ENCODE measurements around the gene F9.
"Not testable (repeated sequence)": the region's sequence is repeated elsewhere in the genome, so short reads cannot be mapped to it uniquely, and the experiment has no call there.

The F9 gene

DNA sequence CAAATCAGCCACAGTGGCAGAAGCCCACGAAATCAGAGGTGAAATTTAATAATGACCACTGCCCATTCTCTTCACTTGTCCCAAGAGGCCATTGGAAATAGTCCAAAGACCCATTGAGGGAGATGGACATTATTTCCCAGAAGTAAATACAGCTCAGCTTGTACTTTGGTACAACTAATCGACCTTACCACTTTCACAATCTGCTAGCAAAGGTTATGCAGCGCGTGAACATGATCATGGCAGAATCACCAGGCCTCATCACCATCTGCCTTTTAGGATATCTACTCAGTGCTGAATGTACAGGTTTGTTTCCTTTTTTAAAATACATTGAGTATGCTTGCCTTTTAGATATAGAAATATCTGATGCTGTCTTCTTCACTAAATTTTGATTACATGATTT is at the start of gene F9:
TSS of gene F9 (plus strand) at position 190 of the 400 bp plus-strand sequence. CDS start at position 216, 26 bp downstream.
- DNase-seq: no peak

- DNase-seq: no peak
Observed at GRCh38 chrX:139483699-139484098, 46.8 kb upstream of the F9 start.

GRCh38 chrX:139484591-139484990 is 45.9 kb upstream of the F9 start:
- DNase-seq: no peak

GRCh38 chrX:139495324-139495723 is 35.2 kb upstream of the F9 start:
- DNase-seq: no peak

GRCh38 chrX:139506333-139506732 is 24.2 kb upstream of the F9 start:
- no peak for DNase-seq

DNA sequence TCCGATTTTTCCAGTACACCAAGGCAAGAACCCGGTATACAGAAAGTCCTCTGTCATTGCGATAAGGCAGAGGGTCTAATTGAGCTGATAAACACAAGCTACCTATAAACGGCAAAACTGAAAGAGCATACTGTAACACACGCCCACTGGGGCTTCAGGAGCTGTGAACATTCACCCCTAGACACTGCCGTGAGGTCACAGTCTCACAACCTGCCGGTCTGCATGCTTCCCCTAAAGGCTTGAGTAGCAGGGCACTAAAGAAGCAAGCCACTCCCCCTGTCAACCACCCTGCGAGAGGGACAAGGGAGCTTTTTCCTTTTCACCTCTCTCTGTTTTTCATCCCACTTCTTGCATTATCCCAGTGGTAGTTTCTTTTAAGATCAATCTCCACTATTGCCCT is 22.4 kb upstream of the F9 start:
- DNase-seq: no peak

GRCh38 chrX:139518475-139518874 is 12.1 kb upstream of the F9 start:
- no peak for DNase-seq

- DNase-seq: not testable (repeated sequence)
Observed at GRCh38 chrX:139528829-139529228, 1.7 kb upstream of the F9 start.

- no peak for DNase-seq
Observed at GRCh38 chrX:139532834-139533233, 2.3 kb downstream of the F9 start.

DNA sequence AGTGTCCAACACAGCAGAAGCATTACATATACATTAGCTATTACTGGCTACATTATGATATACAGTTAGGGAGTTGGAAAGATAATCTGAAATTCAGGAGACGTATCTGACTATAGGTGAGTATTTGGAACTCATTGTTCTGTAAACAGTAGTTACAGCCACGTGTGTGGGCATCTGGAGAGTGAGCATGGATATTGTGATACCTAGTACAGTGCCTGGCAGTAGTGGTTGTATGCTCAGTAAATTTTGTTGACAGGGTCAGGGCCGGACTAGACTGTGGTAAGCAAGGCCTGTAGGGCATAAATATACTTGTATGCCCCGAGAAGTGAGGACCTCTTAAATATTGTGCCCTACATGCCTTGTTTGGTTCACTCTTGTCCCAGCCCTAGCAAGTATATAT is 2.9 kb downstream of the F9 start:
- DNase-seq: no peak

GRCh38 chrX:139538907-139539790 is 8.6 kb downstream of the F9 start:
- no peak for DNase-seq

DNA sequence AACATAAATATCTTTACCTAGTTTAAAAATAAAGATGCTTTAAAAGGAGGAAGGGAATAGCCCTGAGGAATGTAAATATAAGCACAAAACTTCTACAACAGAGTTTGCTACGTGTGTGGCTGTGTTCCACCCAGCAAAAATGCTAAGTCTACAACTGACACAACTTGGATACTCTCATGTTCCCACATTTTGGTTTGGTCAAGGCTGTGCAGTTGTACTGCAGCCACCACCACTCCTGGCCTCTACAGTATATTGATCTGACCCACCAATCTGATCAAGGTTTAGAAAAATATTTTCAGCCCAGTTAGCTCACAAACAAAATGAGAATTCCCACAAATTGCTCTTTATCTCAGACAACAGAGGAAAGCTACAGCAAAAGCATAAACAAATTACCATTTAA is 12.1 kb downstream of the F9 start:
- no peak for DNase-seq

DNA sequence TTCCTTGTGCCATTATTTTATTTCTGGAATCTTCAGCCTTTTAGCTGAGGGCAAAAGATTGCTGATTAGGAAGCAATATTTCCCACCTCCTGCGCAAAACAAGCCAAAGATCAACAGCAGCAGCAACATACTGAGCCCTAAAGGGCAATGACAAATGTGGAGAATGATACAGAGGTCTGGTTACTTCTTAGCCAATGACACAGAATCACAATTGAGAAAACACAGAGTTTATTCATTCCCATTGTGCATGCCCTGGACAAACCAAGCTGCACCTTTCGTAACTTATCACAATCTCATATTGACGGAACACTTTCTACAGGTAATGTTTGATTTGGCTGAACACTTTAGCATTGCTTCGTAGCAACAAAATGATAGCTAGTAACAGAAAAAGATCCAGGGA is 13.4 kb downstream of the F9 start:
- no peak for DNase-seq

DNA sequence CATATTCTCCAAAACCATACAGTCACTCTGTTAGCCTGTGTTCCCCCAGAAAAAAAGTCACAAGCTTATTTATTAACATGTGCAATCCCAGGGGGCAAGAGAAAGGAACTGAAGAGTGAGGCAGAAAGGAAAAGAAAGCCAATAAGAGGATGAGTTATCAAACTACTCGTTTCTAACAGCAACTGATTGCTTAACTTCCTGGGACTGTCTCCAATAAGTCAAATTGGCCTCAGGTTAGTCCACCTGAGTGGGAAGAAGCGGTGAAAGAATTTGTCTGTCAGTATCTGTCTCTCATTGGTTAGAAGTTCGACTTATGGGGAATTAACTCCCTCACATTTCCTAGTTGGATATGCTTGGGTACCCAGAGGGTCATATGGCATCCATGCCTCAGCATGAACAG is 14.1 kb downstream of the F9 start:
- DNase-seq: no peak

DNA sequence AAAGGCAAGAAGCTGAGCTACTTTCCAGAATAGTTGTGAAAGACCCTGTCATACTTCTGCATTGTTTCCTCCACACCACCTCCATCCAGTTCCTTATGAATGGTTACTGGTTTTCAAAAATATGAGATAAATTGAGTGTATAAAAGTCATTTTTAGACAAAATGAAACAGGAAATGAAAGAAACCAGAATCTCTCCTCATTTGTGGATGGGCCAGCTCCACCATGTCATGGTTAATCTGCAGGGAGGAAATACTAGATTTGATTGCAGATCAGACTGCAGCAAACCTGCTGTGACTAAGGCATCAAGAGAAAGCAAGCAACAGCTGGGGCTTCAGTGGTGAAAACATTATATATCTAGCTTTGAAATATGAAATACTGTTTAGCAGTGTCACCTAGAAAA is 23.8 kb downstream of the F9 start:
- peak; percentile 15 for DNase-seq

DNA sequence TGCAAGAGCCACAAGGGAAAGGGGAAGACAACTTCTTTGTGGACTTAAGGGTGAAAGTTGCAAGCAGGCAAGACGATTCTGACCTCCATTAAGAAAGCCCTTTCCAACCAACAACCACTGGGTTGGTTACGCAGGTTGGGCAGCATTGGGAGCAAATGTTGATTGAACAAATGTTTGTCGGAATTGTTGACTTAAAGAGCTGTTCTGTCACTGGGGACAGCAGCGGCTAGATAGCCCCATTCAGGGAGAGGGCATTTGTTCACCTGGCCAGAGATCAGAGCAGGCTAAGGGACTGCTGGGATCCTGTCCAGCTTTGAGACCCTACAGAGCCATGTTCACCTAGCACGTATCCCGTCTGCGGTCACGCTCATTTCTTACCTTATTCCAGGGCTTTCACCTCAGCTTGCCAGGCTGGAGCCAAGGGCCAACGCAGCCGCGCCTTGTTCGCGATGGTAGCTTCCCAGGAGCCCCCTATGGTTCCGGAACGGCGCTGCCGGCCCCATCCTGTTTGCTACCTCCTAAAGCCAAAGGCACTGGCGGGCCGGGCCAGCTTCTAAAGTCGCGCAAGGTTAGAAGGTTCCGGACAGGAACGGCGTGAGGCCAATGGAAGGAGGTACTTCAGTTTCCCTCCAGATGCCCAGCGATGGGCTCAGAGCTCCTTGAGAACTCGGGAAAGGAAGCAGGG is 24.6 kb downstream of the F9 start:
- no peak for DNase-seq

- DNase-seq: peak; percentile 72
Observed at GRCh38 chrX:139559383-139560042, 29.0 kb downstream of the F9 start.

- no peak for DNase-seq
Observed at GRCh38 chrX:139560221-139560620, 29.7 kb downstream of the F9 start.

- no peak for DNase-seq
Observed at GRCh38 chrX:139563251-139563650, 32.7 kb downstream of the F9 start.

DNA sequence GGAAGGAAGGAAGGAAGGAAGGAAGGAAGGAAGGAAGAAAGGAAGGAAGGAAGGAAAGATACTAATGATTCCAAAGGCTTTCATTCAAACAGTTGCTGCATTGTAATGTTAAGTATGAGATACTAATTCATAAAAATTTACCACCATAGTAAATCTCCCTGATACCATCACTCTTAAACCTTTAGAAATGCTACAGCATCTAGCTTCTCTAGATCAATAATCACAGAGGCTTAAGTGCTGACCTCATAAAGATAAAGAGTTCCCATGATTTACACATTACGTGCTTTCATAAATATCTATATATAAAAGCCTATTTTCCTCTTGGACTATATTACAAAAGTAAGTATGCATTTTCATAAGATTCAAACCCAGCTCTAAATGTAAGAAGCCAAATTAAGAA is 36.4 kb downstream of the F9 start:
- no peak for DNase-seq

GRCh38 chrX:139581068-139581467 is 50.5 kb downstream of the F9 start:
- no peak for DNase-seq

DNA sequence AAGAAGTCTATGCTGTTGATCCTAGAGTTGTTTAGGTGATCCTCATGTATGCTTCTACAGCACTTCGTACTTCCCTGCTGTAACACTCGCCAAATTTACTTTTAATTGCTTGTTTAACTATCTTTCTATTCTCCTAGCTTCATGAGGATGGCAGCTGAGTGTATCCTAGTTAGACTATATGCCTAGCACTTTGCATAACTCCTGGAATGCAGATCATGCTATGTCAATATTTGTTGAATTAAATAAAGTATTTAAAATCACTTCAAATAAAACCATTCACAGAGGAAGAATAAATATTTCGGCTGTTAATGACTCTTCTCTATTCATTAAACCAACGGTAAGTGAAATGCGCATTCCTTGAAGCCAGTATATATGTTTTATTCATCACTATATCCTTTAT is 55.1 kb downstream of the F9 start:
- DNase-seq: no peak

GRCh38 chrX:139596068-139596467 is 65.5 kb downstream of the F9 start:
- DNase-seq: no peak

DNA sequence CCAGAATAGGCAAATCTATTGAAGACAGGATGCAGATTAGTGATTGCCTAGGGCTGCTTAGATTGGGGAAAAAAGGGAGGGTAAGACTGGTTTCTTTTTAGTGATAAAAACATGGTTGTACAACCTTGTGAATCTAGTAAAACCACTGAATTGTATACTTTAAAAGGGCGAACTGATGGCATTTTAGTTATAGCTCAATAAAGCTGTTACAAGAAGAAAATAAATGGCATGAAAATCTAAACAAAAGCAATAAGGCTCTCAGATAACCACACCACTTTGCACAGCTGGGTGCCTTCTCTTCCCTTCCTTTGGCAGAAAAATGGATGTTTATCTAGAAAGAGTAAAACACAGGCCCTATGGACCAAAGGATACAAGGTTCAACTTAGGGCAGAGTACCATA is 69.6 kb downstream of the F9 start:
- no peak for DNase-seq
